Ascending aorta (tissue), 2 donors: ENCODE measurements around the gene PNPLA4. TPM values are rescaled to one million over a fixed set of nuclear protein-coding genes. Genes with fewer than 3 reads are reported as not detected.

Source experiments
- DNase-seq, 2 donors: peaks; one replicate each; pipeline ENCODE4 v3.0.0-alpha.2; 2019; ENCODE audit warnings: low spot score in 2 of 2
- H3K27ac ChIP-seq, 2 donors: fragments of 200-600 bp; sonication (generic); one replicate each; pipeline ENCODE4 v1.5.1; 2016 to 2017; ENCODE audit warnings: mild to moderate bottlenecking in 1 of 2
- H3K27me3 ChIP-seq: fragments of 200-600 bp; sonication (generic); one replicate; pipeline ENCODE4 v1.5.1; 2017
- H3K36me3 ChIP-seq, 2 donors: fragments of 200-600 bp; sonication (generic); one replicate each; pipeline ENCODE4 v1.5.1; 2016
- H3K4me1 ChIP-seq, 2 donors: fragments of 200-600 bp; sonication (generic); one replicate each; pipeline ENCODE4 v1.5.1; 2016 to 2017; ENCODE audit warnings: mild to moderate bottlenecking in 1 of 2
- H3K4me3 ChIP-seq, 2 donors: fragments of 200-600 bp; sonication (generic); one replicate each; pipeline ENCODE4 v1.5.1; 2016 to 2017; ENCODE audit warnings: mild to moderate bottlenecking in 1 of 2
- H3K9me3 ChIP-seq, 2 donors: fragments of 200-600 bp; sonication (generic); one replicate each; pipeline ENCODE4 v1.5.1; 2016
- intact Hi-C: fragments of 100-400 bp; cut with DNase I; formaldehyde crosslinking; loops from one replicate; pipeline ENCODE4 v1.15.1; 2023
- total RNA-seq: library from RNA; depleted of rRNA; stranded (reverse); fragments of >200 nt; gene quantifications from one replicate; pipeline ENCODE4 v1.1.0, GENCODE V29; 2016
- TF ChIP-seq, protein P1 (sequence below), 3 experiments: fragments of 200-600 bp in 2 of 3; fragments of 450-650 bp in 1 of 3; sonication (generic) in 2 of 3; IDR thresholded peaks; one replicate each; pipeline ENCODE4 v1.5.1; 2016 to 2019; ENCODE audit warnings: antibody characterized with exemption in 3 of 3, mild to moderate bottlenecking in 1 of 3, moderate library complexity in 1 of 3

The PNPLA4 gene
- total RNA-seq, 1 donor from 2014 or later = 7.2 TPM

DNA sequence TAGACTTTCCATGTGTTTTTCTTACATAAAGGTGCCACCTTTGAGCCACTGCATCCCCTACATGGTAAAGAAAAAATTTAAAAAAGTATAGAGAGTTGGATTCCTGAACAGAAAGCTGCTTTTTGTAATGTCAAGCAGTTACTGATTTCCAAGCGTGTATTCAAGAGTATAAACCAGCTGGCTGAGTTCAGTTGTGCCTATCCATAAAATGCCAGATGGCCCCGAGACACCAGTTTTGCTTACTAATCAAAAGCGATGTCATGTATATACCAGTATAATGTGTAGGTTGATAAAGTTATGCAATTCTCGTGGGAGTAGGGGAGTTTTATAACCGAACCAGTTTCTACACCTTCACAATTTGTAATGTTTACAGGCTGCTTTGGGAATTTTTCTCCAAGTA is 26.2 kb upstream of the PNPLA4 start:
- TF ChIP-seq, protein P1, sequence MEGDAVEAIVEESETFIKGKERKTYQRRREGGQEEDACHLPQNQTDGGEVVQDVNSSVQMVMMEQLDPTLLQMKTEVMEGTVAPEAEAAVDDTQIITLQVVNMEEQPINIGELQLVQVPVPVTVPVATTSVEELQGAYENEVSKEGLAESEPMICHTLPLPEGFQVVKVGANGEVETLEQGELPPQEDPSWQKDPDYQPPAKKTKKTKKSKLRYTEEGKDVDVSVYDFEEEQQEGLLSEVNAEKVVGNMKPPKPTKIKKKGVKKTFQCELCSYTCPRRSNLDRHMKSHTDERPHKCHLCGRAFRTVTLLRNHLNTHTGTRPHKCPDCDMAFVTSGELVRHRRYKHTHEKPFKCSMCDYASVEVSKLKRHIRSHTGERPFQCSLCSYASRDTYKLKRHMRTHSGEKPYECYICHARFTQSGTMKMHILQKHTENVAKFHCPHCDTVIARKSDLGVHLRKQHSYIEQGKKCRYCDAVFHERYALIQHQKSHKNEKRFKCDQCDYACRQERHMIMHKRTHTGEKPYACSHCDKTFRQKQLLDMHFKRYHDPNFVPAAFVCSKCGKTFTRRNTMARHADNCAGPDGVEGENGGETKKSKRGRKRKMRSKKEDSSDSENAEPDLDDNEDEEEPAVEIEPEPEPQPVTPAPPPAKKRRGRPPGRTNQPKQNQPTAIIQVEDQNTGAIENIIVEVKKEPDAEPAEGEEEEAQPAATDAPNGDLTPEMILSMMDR (IDR thresholded peaks at IDR 0.05) = no peak
- H3K4me3 ChIP-seq = no peak overlapping the region
- no peak overlapping the region for H3K27ac ChIP-seq
- H3K36me3 ChIP-seq = no peaks in the 10 kb centered on the region
- intact Hi-C loops = no loop called here
- H3K27me3 ChIP-seq = no peaks in the 10 kb centered on the region
- no peak for DNase-seq
- no peaks in the 10 kb centered on the region for H3K9me3 ChIP-seq
- H3K4me1 ChIP-seq = no peaks in the 10 kb centered on the region

DNA sequence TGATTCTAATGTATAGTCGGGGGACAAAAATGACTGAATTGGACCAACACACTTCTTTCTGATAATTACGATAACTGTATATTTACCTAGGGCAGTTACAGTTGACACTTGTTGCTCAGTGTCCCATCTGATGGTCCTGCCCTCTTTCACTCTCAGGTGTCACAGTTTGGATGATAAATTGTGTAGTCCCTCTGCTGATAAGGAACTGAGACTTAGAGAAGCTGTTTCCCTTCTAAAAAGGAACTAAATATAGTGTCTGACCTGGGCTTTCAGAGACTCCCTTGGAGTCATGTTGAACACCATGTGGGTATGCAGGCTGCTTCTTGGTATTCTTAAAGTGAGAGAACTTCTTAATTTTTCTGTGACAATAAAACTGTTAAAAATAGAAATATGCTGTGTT is 23.7 kb upstream of the PNPLA4 start:
- intact Hi-C loops = no loop called here
- no peak overlapping the region for H3K4me3 ChIP-seq
- no peaks in the 10 kb centered on the region for H3K9me3 ChIP-seq
- no peak for DNase-seq
- H3K4me1 ChIP-seq = no peaks in the 10 kb centered on the region
- TF ChIP-seq, protein P1 (IDR thresholded peaks at IDR 0.05) = no peak
- no peaks in the 10 kb centered on the region for H3K36me3 ChIP-seq
- H3K27ac ChIP-seq = no peak overlapping the region
- H3K27me3 ChIP-seq = no peaks in the 10 kb centered on the region

DNA sequence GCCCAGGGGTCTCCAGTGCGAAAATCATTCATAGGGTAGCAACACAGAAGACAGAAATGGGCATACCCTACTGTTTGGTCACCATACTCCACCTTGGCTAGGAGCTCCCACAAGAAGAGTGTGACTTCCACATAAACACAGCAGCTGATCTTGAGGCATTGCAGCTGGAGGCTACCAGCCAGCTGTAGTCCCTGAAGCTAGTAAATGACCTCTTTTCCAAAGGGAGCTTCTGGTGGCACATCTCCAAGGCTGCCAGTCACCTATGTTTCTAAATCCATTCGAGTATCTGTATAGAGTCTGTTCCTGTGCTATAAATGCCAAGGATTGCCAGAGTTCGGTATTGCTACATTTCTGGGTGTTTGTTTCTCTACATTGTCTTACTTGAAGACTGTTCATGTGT is 21.3 kb upstream of the PNPLA4 start:
- no peak for DNase-seq
- no peaks in the 10 kb centered on the region for H3K36me3 ChIP-seq
- H3K4me3 ChIP-seq = no peak overlapping the region
- no peak overlapping the region for H3K27ac ChIP-seq
- H3K9me3 ChIP-seq = no peaks in the 10 kb centered on the region
- H3K4me1 ChIP-seq = no peaks in the 10 kb centered on the region
- intact Hi-C loops = no loop called here
- no peaks in the 10 kb centered on the region for H3K27me3 ChIP-seq
- TF ChIP-seq, protein P1 (IDR thresholded peaks at IDR 0.05) = no peak

DNA sequence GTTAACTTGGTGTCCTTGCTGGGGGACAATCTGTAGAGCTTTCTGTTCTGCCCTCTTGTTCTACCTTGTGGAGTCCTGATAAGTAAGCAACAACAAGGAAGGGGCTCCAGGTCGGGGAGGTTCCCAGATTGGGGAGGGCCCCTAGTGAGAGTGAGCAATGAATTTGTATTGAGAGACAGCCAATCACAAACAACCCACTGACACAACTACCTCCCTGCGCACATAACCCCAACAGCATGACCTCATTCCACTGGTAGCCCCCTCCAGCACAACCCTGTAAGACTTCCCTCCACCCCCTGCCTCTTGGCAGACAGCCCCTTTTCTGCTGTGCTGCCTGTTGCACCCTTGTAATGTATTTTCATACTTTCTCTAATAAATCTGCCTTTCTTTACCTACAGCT is 19.7 kb upstream of the PNPLA4 start:
- no peak overlapping the region for H3K4me3 ChIP-seq
- no peaks in the 10 kb centered on the region for H3K9me3 ChIP-seq
- H3K27ac ChIP-seq = no peak overlapping the region
- H3K36me3 ChIP-seq = no peaks in the 10 kb centered on the region
- TF ChIP-seq, protein P1 (IDR thresholded peaks at IDR 0.05) = no peak
- intact Hi-C loops = no loop called here
- H3K27me3 ChIP-seq = no peaks in the 10 kb centered on the region
- no peak for DNase-seq
- no peaks in the 10 kb centered on the region for H3K4me1 ChIP-seq

DNA sequence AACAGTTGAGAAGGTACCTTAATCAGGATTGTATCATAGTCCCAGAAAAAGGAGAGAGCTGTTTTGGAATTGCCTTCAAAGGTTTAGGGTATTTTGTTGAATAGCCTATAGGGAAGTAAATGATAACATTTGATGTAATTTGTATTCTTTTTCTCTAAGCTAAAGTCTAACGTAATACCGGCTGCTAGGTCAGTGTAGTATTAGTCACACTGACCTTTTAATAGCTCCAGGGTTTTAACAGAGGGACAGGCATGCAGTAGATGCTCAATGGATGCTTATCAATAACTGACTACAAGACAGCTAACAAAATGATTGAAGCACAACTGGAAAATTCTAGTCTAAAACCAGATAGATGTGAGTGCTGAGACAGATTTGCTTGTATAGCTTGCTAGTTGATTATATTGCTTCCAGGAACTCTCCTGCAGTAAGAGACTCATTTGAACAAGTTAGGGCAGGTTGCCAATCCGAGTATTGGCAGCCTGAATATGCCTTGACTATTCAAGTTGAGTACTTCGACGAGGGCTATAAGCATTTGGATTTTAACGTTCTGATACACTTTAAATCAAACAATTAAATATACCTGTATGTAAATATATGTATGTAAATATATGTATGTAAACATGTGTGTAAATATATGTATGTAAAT is 16.5 kb upstream of the PNPLA4 start:
- Histone ChIP-seq H3K4me1 (no peaks in the 10 kb centered on the region), H3K27ac (no peak overlapping the region), H3K9me3 (no peaks in the 10 kb centered on the region), H3K4me3 (no peak overlapping the region), H3K27me3 (no peaks in the 10 kb centered on the region), H3K36me3 (no peaks in the 10 kb centered on the region)
- DNase-seq = no peak
- intact Hi-C loops = no loop called here
- TF ChIP-seq, protein P1 (IDR thresholded peaks at IDR 0.05) = no peak
